Measurements from ENCODE around the gene RNF169. TPM values are rescaled to one million over a fixed set of nuclear protein-coding genes. Genes with fewer than 3 reads are reported as not detected.

The RNF169 gene
- total RNA-seq, 2 donors from 2014 or later: 12.4 to 13.2 TPM

DNA sequence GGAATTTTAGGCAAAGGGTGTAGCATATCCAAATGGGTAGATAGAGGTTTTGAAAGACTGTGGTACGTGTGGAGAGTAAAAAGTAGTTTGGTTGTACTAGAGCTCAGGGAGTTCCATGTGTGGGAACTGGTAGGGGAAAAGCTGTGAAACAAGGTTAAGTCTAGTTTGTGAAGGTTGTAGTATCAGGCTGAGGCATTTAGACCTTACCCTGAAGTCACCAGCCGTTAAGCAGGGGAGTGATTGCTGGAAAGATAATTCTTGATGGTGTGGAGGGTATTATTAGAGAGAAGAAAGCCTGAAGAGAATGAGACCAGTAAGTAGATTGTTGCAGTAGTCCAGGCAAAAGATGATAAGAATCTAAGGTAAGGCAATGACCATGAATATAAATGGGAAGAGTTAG, 68.0 kb downstream of the RNF169 start:
- H3K27ac ChIP-seq: no peak overlapping the region
- no peak for DNase-seq
- H3K9ac ChIP-seq (ENCODE audit: low read depth in 2 of 2, low read length in 2 of 2): no peak overlapping the region
- intact Hi-C loops (cut with DNase I): no loop called here
- no peaks in the 10 kb centered on the region for H3K4me1 ChIP-seq
- no peak for TF ChIP-seq CTCF (IDR thresholded peaks at IDR 0.05)
- no peaks in the 10 kb centered on the region for H3K36me3 ChIP-seq
- H3K9me3 ChIP-seq: no peaks in the 10 kb centered on the region
- no peaks in the 10 kb centered on the region for H3K27me3 ChIP-seq
- H3K4me3 ChIP-seq: no peak overlapping the region

- H3K9me3 ChIP-seq: no peaks in the 10 kb centered on the region
- TF ChIP-seq CTCF (IDR thresholded peaks at IDR 0.05): no peak
- H3K36me3 ChIP-seq: no peaks in the 10 kb centered on the region
- H3K27ac ChIP-seq: no peak overlapping the region
- no peak overlapping the region for H3K9ac ChIP-seq (ENCODE audit: low read depth in 2 of 2, low read length in 2 of 2)
- H3K4me3 ChIP-seq: no peak overlapping the region
- H3K27me3 ChIP-seq: no peaks in the 10 kb centered on the region
- H3K4me1 ChIP-seq: no peaks in the 10 kb centered on the region
- DNase-seq: no peak
- intact Hi-C loops (cut with DNase I): no loop called here
These were observed 69.8 kb downstream of the RNF169 start for GRCh38 chr11:74818283-74818946.

- TF ChIP-seq CTCF (IDR thresholded peaks at IDR 0.05): no peak
- H3K9me3 ChIP-seq: no peaks in the 10 kb centered on the region
- no peaks in the 10 kb centered on the region for H3K27me3 ChIP-seq
- H3K36me3 ChIP-seq: no peaks in the 10 kb centered on the region
- no peak overlapping the region for H3K4me3 ChIP-seq
- H3K9ac ChIP-seq (ENCODE audit: low read depth in 2 of 2, low read length in 2 of 2): no peak overlapping the region
- no peak for DNase-seq
- no peak overlapping the region for H3K27ac ChIP-seq
- intact Hi-C loops (cut with DNase I): no loop called here
- no peaks in the 10 kb centered on the region for H3K4me1 ChIP-seq
These were observed 70.8 kb downstream of the RNF169 start for GRCh38 chr11:74819400-74819799.

DNA sequence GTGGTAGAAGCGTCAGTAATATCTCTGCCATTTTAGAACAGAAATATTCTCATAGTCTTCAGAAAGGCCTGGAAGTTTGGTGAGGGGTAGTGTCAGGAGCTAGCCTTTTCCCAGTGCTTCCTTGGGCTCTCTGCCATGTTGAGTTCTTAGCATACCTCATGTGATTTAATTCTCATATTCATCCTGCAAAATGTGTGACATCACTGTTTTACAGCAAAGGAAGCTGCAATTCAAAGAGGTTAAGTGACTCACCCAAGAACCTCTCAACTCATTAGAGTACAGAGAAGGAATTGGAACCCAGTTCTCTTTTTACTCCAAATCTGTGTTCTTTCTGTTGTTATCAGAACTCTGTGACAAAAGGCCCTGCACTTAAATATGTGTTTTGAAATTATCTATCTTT, 72.1 kb downstream of the RNF169 start:
- H3K9me3 ChIP-seq: no peaks in the 10 kb centered on the region
- no peak overlapping the region for H3K27ac ChIP-seq
- H3K27me3 ChIP-seq: no peaks in the 10 kb centered on the region
- intact Hi-C loops (cut with DNase I): no loop called here
- no peaks in the 10 kb centered on the region for H3K4me1 ChIP-seq
- TF ChIP-seq CTCF (IDR thresholded peaks at IDR 0.05): no peak
- DNase-seq: no peak
- no peak overlapping the region for H3K9ac ChIP-seq (ENCODE audit: low read depth in 2 of 2, low read length in 2 of 2)
- no peak overlapping the region for H3K4me3 ChIP-seq
- no peaks in the 10 kb centered on the region for H3K36me3 ChIP-seq

GRCh38 chr11:74822170-74822569, 73.5 kb downstream of the RNF169 start:
- Histone ChIP-seq H3K4me3 (no peak overlapping the region), H3K4me1 (no peaks in the 10 kb centered on the region), H3K36me3 (no peaks in the 10 kb centered on the region), H3K9ac (ENCODE audit: low read depth in 2 of 2, low read length in 2 of 2) (no peak overlapping the region), H3K27ac (peak overlapping the region; percentile 11), H3K9me3 (peaks cover 7% of the 10 kb centered on the region), H3K27me3 (no peaks in the 10 kb centered on the region)
- TF ChIP-seq CTCF (IDR thresholded peaks at IDR 0.05): no peak
- DNase-seq: no peak
- intact Hi-C loops (cut with DNase I): no loop called here
